GM23338 (cell line): ENCODE results near the gene SLC22A4. TPM values are rescaled to one million over a fixed set of nuclear protein-coding genes. Genes with fewer than 3 reads are reported as not detected.

Experiments used
- ATAC-seq: fragments of 200-7000 bp; cut with Tn5 transposase; 3 replicates; pipeline ENCODE4 v1.9.1; 2020
- DNase-seq: peaks from one replicate; pipeline ENCODE4 v3.0.0-alpha.2; 2015; ENCODE audit warnings: low spot score
- H2AFZ ChIP-seq: fragments of 200-600 bp; sonication (generic); 2 replicates; pipeline ENCODE4 v1.8.0; 2016; ENCODE audit warnings: antibody characterized with exemption, mild to moderate bottlenecking, moderate library complexity
- H3F3A ChIP-seq: fragments of 200-600 bp; sonication (generic); replicated peaks from 2 replicates; pipeline ENCODE4 v1.8.0; 2017; ENCODE audit warnings: antibody characterized with exemption, mixed run types, low read depth
- H3K27ac ChIP-seq: fragments of 200-600 bp; sonication (generic); 2 replicates; pipeline ENCODE4 v1.6.1; 2016; ENCODE audit warnings: low read depth
- H3K27me3 ChIP-seq: fragments of 200-600 bp; sonication (generic); 2 replicates; pipeline ENCODE4 v1.8.0; 2016; ENCODE audit warnings: mild to moderate bottlenecking, mixed run types, moderate library complexity; ENCODE audit not compliant: insufficient read depth
- H3K36me3 ChIP-seq: fragments of 200-600 bp; sonication (generic); 2 replicates; pipeline ENCODE4 v1.8.0; 2016; ENCODE audit warnings: mild to moderate bottlenecking; ENCODE audit not compliant: insufficient read depth
- H3K4me1 ChIP-seq: fragments of 200-600 bp; sonication (generic); 2 replicates; pipeline ENCODE4 v1.8.0; 2016; ENCODE audit warnings: mild to moderate bottlenecking, moderate library complexity; ENCODE audit not compliant: insufficient read depth
- H3K4me2 ChIP-seq: fragments of 200-600 bp; sonication (generic); 2 replicates; pipeline ENCODE4 v1.7.1; 2017; ENCODE audit warnings: mixed run types
- H3K4me3 ChIP-seq: fragments of 200-600 bp; sonication (generic); 2 replicates; pipeline ENCODE4 v1.6.1; 2016; ENCODE audit warnings: mixed run types
- H3K79me2 ChIP-seq: fragments of 200-600 bp; sonication (generic); replicated peaks from 2 replicates; pipeline ENCODE4 v1.8.0; 2017; ENCODE audit warnings: mild to moderate bottlenecking; ENCODE audit not compliant: insufficient read depth
- H3K9me2 ChIP-seq: fragments of 200-600 bp; sonication (generic); 2 replicates; pipeline ENCODE4 v1.8.0; 2017; ENCODE audit not compliant: insufficient read depth
- H4K20me1 ChIP-seq: fragments of 200-600 bp; sonication (generic); replicated peaks from 2 replicates; pipeline ENCODE4 v1.8.0; 2017; ENCODE audit warnings: mild to moderate bottlenecking; ENCODE audit not compliant: insufficient read depth
- H3K27ac Mint-ChIP-seq: 2 replicates; pipeline ENCODE4 v1.8.0; 2020; ENCODE audit warnings: inconsistent platforms, mild to moderate bottlenecking, moderate library complexity, mixed read lengths
- H3K27me3 Mint-ChIP-seq: 3 replicates; pipeline ENCODE4 v1.8.0; 2022; ENCODE audit warnings: low read depth, mild to moderate bottlenecking, moderate library complexity, mixed read lengths, inconsistent platforms; ENCODE audit not compliant: insufficient read depth, poor library complexity
- H3K36me3 Mint-ChIP-seq: 3 replicates; pipeline ENCODE4 v1.8.0; 2021; ENCODE audit warnings: low read depth, mild to moderate bottlenecking, inconsistent platforms, moderate library complexity, mixed read lengths
- H3K4me1 Mint-ChIP-seq: 3 replicates; pipeline ENCODE4 v1.8.0; 2020; ENCODE audit warnings: mild to moderate bottlenecking, inconsistent platforms, mixed read lengths
- H3K4me3 Mint-ChIP-seq: 3 replicates; pipeline ENCODE4 v1.8.0; 2021; ENCODE audit warnings: moderate library complexity, mild to moderate bottlenecking, inconsistent platforms, mixed read lengths
- H3K9me3 Mint-ChIP-seq: 3 replicates; pipeline ENCODE4 v1.8.0; 2020; ENCODE audit warnings: moderate library complexity, mild to moderate bottlenecking, inconsistent platforms, mixed read lengths
- CREB1 ChIP-seq: fragments of 250-450 bp; sonication (Bioruptor Pico); IDR thresholded peaks from 2 replicates; pipeline ENCODE4 v1.5.0; 2020; ENCODE audit warnings: low read depth, mild to moderate bottlenecking, moderate library complexity
- EZH2 ChIP-seq: fragments of 200-600 bp; sonication (generic); IDR thresholded peaks from one replicate; pipeline ENCODE4 v1.8.0; 2017; ENCODE audit warnings: antibody characterized with exemption, mild to moderate bottlenecking, low read depth; ENCODE audit not compliant: unreplicated experiment
- EZH2phosphoT487 ChIP-seq: fragments of 200-600 bp; sonication (generic); IDR thresholded peaks from one replicate; pipeline ENCODE4 v1.8.1; 2018; ENCODE audit warnings: antibody characterized with exemption; ENCODE audit not compliant: unreplicated experiment
- JUNB ChIP-seq: IDR thresholded peaks from one replicate; pipeline ENCODE4 v1.6.1; 2016; ENCODE audit warnings: antibody characterized with exemption; ENCODE audit not compliant: unreplicated experiment
- NANOG ChIP-seq: IDR thresholded peaks from 2 replicates; pipeline ENCODE4 v1.6.1; 2016; ENCODE audit warnings: antibody characterized with exemption, borderline replicate concordance
- POLR2AphosphoS5 ChIP-seq: IDR thresholded peaks from 2 replicates; pipeline ENCODE4 v1.6.1; 2016; ENCODE audit warnings: antibody characterized with exemption, low read depth
- STAT1 ChIP-seq: IDR thresholded peaks from one replicate; pipeline ENCODE4 v1.6.1; 2016; ENCODE audit warnings: antibody characterized with exemption; ENCODE audit not compliant: unreplicated experiment
- ZNF114 ChIP-seq: fragments of 250-450 bp; sonication (Bioruptor Pico); IDR thresholded peaks from 2 replicates; pipeline ENCODE4 v1.5.0; 2020; ENCODE audit warnings: mild to moderate bottlenecking, moderate library complexity
- ZNF331 ChIP-seq: fragments of 250-450 bp; sonication (Bioruptor Pico); IDR thresholded peaks from 2 replicates; pipeline ENCODE4 v1.5.0; 2020; ENCODE audit warnings: low read depth, mild to moderate bottlenecking, moderate library complexity
- polyA plus RNA-seq: library from polyadenylated mRNA; unstranded; fragments of >200 nt; fragmentation: Nextera tagmentation; extraction: Ambion mirVana; gene quantifications from 2 replicates; pipeline ENCODE4 v1.2.1, GENCODE V29; 2016
- total RNA-seq: library from RNA; depleted of rRNA; stranded (reverse); fragments of >200 nt; shearing (Covaris generic); gene quantifications from 2 replicates; pipeline ENCODE4 v1.2.3, GENCODE V29; 2014
- TF ChIP-seq, protein P1 (sequence below): IDR thresholded peaks from one replicate; pipeline ENCODE4 v1.6.1; 2018; ENCODE audit warnings: antibody characterized with exemption; ENCODE audit not compliant: unreplicated experiment
- TF ChIP-seq, protein P2 (sequence below): IDR thresholded peaks from 2 replicates; pipeline ENCODE4 v1.6.1; 2016; ENCODE audit warnings: antibody characterized with exemption
- TF ChIP-seq, protein P3 (sequence below), 2 experiments: fragments of 200-600 bp in 1 of 2; sonication (generic) in 1 of 2; conservative IDR thresholded peaks; 2 replicates each; pipeline versions ENCODE4 v1.5.1 to v1.6.1; 2016 to 2017; ENCODE audit warnings: antibody characterized with exemption in 2 of 2, low read depth in 2 of 2, mild to moderate bottlenecking in 2 of 2, moderate library complexity in 1 of 2
- TF ChIP-seq, protein P4 (sequence below): fragments of 250-450 bp; sonication (Bioruptor Pico); IDR thresholded peaks from 2 replicates; pipeline ENCODE4 v1.5.0; 2020; ENCODE audit warnings: mild to moderate bottlenecking, moderate library complexity

SLC22A4 gene
- total and polyA plus RNA-seq, 2 experiments from 2014 or later = 0.28 to 0.40 TPM

- Histone ChIP-seq H3K4me1 (peaks cover 14% of the 10 kb centered on the region), H2AFZ (peak overlapping the region; percentile 99), H3F3A (peaks cover 3% of the 10 kb centered on the region; the same call in 1 of the 2 replicates), H3K36me3 (no peaks in the 10 kb centered on the region), H3K4me3 (peak overlapping the region; percentile 90), H3K27me3 (peaks cover 24% of the 10 kb centered on the region), H3K9me2 (no peaks in the 10 kb centered on the region), H3K27ac (peak overlapping the region; percentile 86), H4K20me1 (no peaks in the 10 kb centered on the region), H3K4me2 (peak overlapping the region; percentile 95), H3K79me2 (no peaks in the 10 kb centered on the region)
- no peaks in the 10 kb centered on the region for H3K36me3 Mint-ChIP-seq
- H3K27ac Mint-ChIP-seq = peak overlapping the region; percentile 97
- H3K4me1 Mint-ChIP-seq = peaks cover 7% of the 10 kb centered on the region; the same call in 2 of the 3 replicates
- TF ChIP-seq, protein P1, sequence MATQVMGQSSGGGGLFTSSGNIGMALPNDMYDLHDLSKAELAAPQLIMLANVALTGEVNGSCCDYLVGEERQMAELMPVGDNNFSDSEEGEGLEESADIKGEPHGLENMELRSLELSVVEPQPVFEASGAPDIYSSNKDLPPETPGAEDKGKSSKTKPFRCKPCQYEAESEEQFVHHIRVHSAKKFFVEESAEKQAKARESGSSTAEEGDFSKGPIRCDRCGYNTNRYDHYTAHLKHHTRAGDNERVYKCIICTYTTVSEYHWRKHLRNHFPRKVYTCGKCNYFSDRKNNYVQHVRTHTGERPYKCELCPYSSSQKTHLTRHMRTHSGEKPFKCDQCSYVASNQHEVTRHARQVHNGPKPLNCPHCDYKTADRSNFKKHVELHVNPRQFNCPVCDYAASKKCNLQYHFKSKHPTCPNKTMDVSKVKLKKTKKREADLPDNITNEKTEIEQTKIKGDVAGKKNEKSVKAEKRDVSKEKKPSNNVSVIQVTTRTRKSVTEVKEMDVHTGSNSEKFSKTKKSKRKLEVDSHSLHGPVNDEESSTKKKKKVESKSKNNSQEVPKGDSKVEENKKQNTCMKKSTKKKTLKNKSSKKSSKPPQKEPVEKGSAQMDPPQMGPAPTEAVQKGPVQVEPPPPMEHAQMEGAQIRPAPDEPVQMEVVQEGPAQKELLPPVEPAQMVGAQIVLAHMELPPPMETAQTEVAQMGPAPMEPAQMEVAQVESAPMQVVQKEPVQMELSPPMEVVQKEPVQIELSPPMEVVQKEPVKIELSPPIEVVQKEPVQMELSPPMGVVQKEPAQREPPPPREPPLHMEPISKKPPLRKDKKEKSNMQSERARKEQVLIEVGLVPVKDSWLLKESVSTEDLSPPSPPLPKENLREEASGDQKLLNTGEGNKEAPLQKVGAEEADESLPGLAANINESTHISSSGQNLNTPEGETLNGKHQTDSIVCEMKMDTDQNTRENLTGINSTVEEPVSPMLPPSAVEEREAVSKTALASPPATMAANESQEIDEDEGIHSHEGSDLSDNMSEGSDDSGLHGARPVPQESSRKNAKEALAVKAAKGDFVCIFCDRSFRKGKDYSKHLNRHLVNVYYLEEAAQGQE = no peak
- TF ChIP-seq, protein P2, sequence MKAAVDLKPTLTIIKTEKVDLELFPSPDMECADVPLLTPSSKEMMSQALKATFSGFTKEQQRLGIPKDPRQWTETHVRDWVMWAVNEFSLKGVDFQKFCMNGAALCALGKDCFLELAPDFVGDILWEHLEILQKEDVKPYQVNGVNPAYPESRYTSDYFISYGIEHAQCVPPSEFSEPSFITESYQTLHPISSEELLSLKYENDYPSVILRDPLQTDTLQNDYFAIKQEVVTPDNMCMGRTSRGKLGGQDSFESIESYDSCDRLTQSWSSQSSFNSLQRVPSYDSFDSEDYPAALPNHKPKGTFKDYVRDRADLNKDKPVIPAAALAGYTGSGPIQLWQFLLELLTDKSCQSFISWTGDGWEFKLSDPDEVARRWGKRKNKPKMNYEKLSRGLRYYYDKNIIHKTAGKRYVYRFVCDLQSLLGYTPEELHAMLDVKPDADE = peak; percentile 16; the same call in 1 of the 2 replicates
- TF ChIP-seq EZH2phosphoT487 (no peak), JUNB (no peak), CREB1 (peak; percentile 75), STAT1 (no peak), EZH2 (peak; percentile 37), ZNF114 (CRISPR knock-in tag) (no peak), NANOG (no peak), POLR2AphosphoS5 (peak; percentile 55), ZNF331 (CRISPR knock-in tag) (no peak)
- TF ChIP-seq, protein P3, sequence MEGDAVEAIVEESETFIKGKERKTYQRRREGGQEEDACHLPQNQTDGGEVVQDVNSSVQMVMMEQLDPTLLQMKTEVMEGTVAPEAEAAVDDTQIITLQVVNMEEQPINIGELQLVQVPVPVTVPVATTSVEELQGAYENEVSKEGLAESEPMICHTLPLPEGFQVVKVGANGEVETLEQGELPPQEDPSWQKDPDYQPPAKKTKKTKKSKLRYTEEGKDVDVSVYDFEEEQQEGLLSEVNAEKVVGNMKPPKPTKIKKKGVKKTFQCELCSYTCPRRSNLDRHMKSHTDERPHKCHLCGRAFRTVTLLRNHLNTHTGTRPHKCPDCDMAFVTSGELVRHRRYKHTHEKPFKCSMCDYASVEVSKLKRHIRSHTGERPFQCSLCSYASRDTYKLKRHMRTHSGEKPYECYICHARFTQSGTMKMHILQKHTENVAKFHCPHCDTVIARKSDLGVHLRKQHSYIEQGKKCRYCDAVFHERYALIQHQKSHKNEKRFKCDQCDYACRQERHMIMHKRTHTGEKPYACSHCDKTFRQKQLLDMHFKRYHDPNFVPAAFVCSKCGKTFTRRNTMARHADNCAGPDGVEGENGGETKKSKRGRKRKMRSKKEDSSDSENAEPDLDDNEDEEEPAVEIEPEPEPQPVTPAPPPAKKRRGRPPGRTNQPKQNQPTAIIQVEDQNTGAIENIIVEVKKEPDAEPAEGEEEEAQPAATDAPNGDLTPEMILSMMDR (conservative IDR thresholded peaks at IDR 0.05; ENCODE audit: low read depth in 2 of 2) = peak in 1 of 2 experiments; percentile 22; a peak in 1 of 4 replicates
- TF ChIP-seq, protein P4, sequence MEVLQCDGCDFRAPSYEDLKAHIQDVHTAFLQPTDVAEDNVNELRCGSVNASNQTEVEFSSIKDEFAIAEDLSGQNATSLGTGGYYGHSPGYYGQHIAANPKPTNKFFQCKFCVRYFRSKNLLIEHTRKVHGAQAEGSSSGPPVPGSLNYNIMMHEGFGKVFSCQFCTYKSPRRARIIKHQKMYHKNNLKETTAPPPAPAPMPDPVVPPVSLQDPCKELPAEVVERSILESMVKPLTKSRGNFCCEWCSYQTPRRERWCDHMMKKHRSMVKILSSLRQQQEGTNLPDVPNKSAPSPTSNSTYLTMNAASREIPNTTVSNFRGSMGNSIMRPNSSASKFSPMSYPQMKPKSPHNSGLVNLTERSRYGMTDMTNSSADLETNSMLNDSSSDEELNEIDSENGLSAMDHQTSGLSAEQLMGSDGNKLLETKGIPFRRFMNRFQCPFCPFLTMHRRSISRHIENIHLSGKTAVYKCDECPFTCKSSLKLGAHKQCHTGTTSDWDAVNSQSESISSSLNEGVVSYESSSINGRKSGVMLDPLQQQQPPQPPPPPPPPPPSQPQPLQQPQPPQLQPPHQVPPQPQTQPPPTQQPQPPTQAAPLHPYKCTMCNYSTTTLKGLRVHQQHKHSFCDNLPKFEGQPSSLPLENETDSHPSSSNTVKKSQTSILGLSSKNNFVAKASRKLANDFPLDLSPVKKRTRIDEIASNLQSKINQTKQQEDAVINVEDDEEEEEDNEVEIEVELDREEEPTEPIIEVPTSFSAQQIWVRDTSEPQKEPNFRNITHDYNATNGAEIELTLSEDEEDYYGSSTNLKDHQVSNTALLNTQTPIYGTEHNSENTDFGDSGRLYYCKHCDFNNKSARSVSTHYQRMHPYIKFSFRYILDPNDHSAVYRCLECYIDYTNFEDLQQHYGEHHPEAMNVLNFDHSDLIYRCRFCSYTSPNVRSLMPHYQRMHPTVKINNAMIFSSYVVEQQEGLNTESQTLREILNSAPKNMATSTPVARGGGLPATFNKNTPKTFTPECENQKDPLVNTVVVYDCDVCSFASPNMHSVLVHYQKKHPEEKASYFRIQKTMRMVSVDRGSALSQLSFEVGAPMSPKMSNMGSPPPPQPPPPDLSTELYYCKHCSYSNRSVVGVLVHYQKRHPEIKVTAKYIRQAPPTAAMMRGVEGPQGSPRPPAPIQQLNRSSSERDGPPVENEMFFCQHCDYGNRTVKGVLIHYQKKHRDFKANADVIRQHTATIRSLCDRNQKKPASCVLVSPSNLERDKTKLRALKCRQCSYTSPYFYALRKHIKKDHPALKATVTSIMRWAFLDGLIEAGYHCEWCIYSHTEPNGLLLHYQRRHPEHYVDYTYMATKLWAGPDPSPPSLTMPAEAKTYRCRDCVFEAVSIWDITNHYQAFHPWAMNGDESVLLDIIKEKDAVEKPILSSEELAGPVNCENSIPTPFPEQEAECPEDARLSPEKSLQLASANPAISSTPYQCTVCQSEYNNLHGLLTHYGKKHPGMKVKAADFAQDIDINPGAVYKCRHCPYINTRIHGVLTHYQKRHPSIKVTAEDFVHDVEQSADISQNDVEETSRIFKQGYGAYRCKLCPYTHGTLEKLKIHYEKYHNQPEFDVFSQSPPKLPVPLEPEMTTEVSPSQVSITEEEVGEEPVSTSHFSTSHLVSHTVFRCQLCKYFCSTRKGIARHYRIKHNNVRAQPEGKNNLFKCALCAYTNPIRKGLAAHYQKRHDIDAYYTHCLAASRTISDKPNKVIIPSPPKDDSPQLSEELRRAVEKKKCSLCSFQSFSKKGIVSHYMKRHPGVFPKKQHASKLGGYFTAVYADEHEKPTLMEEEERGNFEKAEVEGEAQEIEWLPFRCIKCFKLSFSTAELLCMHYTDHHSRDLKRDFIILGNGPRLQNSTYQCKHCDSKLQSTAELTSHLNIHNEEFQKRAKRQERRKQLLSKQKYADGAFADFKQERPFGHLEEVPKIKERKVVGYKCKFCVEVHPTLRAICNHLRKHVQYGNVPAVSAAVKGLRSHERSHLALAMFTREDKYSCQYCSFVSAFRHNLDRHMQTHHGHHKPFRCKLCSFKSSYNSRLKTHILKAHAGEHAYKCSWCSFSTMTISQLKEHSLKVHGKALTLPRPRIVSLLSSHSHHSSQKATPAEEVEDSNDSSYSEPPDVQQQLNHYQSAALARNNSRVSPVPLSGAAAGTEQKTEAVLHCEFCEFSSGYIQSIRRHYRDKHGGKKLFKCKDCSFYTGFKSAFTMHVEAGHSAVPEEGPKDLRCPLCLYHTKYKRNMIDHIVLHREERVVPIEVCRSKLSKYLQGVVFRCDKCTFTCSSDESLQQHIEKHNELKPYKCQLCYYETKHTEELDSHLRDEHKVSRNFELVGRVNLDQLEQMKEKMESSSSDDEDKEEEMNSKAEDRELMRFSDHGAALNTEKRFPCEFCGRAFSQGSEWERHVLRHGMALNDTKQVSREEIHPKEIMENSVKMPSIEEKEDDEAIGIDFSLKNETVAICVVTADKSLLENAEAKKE (CRISPR knock-in tag) = no peak
- DNase-seq = peak; percentile 82
- H3K27me3 Mint-ChIP-seq = peaks cover 19% of the 10 kb centered on the region
- peak overlapping the region; percentile 90 for H3K4me3 Mint-ChIP-seq
- ATAC-seq = peak; percentile 67
- H3K9me3 Mint-ChIP-seq = no peaks in the 10 kb centered on the region
These were observed 865 bp upstream of the SLC22A4 start for GRCh38 chr5:132293066-132293991.
